Left lung (tissue), 10 donors: Measurements from ENCODE around the gene PTBP3. TPM values are rescaled to one million over a fixed set of nuclear protein-coding genes. Genes with fewer than 3 reads are reported as not detected.
"Not testable (repeated sequence)": the region's sequence is repeated elsewhere in the genome, so short reads cannot be mapped to it uniquely, and the experiment has no call there.

Experiments
- ATAC-seq: fragments of 200-7000 bp; cut with Tn5 transposase; one replicate; pipeline ENCODE4 v1.9.1; 2020; ENCODE audit warnings: moderate library complexity
- DNase-seq, 4 donors: peaks; one replicate each; pipeline ENCODE4 v3.0.0-alpha.2; 2013 to 2020
- H3K27ac ChIP-seq, 2 donors: fragments of 200-600 bp; sonication (generic) in 1 of 2; one replicate each; pipeline versions ENCODE4 v1.5.0 to v1.8.0; 2020 to 2021
- H3K27me3 ChIP-seq, 2 donors: fragments of 200-600 bp; sonication (generic) in 1 of 2; one replicate each; pipeline versions ENCODE4 v1.5.0 to v1.8.0; 2020 to 2021
- H3K36me3 ChIP-seq, 2 donors: fragments of 200-600 bp; sonication (generic) in 1 of 2; one replicate each; pipeline versions ENCODE4 v1.5.0 to v1.8.0; 2020 to 2021
- H3K4me1 ChIP-seq, 2 donors: fragments of 200-600 bp; one replicate each; pipeline ENCODE4 v1.8.0; 2021
- H3K4me3 ChIP-seq, 2 donors: fragments of 200-600 bp; sonication (generic) in 1 of 2; one replicate each; pipeline versions ENCODE4 v1.5.0 to v1.8.0; 2020 to 2021; ENCODE audit warnings: mild to moderate bottlenecking in 1 of 2
- H3K9me3 ChIP-seq, 2 donors: fragments of 200-600 bp; sonication (generic) in 1 of 2; one replicate each; pipeline versions ENCODE4 v1.5.0 to v1.8.0; 2020 to 2021
- intact Hi-C, 2 donors: fragments of 100-400 bp; cut with DNase I; formaldehyde crosslinking; loops; one replicate each; pipeline versions ENCODE4 v1.11.2 to v1.14.2; 2022
- polyA plus RNA-seq, 6 donors: library from polyadenylated mRNA; unstranded; fragments of 120-200 nt; gene quantifications; one replicate each; pipeline ENCODE4 v1.2.1, GENCODE V29; 2013; ENCODE audit not compliant: insufficient read length in 6 of 6
- total RNA-seq, 2 donors: library from RNA; stranded (reverse); fragmentation: NEBNext Ultra II Directional; extraction: Animal tissue kit (Norgen Biotek cat#: 25700); gene quantifications; one replicate each; pipeline ENCODE4 v1.2.1, GENCODE V29; 2021
- TF ChIP-seq, protein P1 (sequence below), 2 donors: fragments of 200-600 bp; sonication (generic) in 1 of 2; IDR thresholded peaks; one replicate each; pipeline versions ENCODE4 v1.5.0 to v1.8.0; 2021; ENCODE audit warnings: antibody characterized with exemption in 2 of 2
- donor health status: DM: no; HTN: yes; CAD: no.
- donor health status: DM: no; HTN: no; CAD: no.

PTBP3 gene
- total and polyA plus RNA-seq, 8 donors = 38.9 to 97.0 (median 45.1) TPM

- Histone ChIP-seq H3K27me3 (no peaks in the 10 kb centered on the region), H3K4me1 (peaks cover 0 to 14% of the 10 kb centered on the region in 2 donors), H3K27ac (no peak overlapping the region), H3K9me3 (peaks cover 0 to 15% of the 10 kb centered on the region in 2 donors), H3K36me3 (peaks cover 0 to 13% of the 10 kb centered on the region in 2 donors), H3K4me3 (no peak overlapping the region)
- ATAC-seq = no peak
- DNase-seq = no peak
- TF ChIP-seq, protein P1, sequence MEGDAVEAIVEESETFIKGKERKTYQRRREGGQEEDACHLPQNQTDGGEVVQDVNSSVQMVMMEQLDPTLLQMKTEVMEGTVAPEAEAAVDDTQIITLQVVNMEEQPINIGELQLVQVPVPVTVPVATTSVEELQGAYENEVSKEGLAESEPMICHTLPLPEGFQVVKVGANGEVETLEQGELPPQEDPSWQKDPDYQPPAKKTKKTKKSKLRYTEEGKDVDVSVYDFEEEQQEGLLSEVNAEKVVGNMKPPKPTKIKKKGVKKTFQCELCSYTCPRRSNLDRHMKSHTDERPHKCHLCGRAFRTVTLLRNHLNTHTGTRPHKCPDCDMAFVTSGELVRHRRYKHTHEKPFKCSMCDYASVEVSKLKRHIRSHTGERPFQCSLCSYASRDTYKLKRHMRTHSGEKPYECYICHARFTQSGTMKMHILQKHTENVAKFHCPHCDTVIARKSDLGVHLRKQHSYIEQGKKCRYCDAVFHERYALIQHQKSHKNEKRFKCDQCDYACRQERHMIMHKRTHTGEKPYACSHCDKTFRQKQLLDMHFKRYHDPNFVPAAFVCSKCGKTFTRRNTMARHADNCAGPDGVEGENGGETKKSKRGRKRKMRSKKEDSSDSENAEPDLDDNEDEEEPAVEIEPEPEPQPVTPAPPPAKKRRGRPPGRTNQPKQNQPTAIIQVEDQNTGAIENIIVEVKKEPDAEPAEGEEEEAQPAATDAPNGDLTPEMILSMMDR (IDR thresholded peaks at IDR 0.05) = no peak
- intact Hi-C loops = no loop called here
These were observed 46.5 kb downstream of the PTBP3 start for GRCh38 chr9:112286926-112287325.

- no peak overlapping the region for H3K4me3 ChIP-seq
- peaks cover 0 to 15% of the 10 kb centered on the region in 2 donors for H3K9me3 ChIP-seq
- TF ChIP-seq, protein P1 (IDR thresholded peaks at IDR 0.05) = no peak
- DNase-seq = no peak
- peaks cover 0 to 13% of the 10 kb centered on the region in 2 donors for H3K36me3 ChIP-seq
- H3K27me3 ChIP-seq = no peaks in the 10 kb centered on the region
- no peak overlapping the region for H3K27ac ChIP-seq
- peaks cover 0 to 14% of the 10 kb centered on the region in 2 donors for H3K4me1 ChIP-seq
- no peak for ATAC-seq
- intact Hi-C loops = no loop called here
These were observed 48.4 kb downstream of the PTBP3 start for GRCh38 chr9:112285056-112285455.

- peaks cover 0 to 8% of the 10 kb centered on the region in 2 donors for H3K4me1 ChIP-seq
- intact Hi-C loops = no loop called here
- no peak for DNase-seq
- no peak overlapping the region for H3K4me3 ChIP-seq
- peaks cover 0 to 13% of the 10 kb centered on the region in 2 donors for H3K36me3 ChIP-seq
- H3K9me3 ChIP-seq = peaks cover 0 to 15% of the 10 kb centered on the region in 2 donors
- TF ChIP-seq, protein P1 (IDR thresholded peaks at IDR 0.05) = no peak
- H3K27me3 ChIP-seq = no peaks in the 10 kb centered on the region
- H3K27ac ChIP-seq = no peak overlapping the region
- ATAC-seq = no peak
These were observed 49.7 kb downstream of the PTBP3 start for GRCh38 chr9:112283582-112284253.

DNA sequence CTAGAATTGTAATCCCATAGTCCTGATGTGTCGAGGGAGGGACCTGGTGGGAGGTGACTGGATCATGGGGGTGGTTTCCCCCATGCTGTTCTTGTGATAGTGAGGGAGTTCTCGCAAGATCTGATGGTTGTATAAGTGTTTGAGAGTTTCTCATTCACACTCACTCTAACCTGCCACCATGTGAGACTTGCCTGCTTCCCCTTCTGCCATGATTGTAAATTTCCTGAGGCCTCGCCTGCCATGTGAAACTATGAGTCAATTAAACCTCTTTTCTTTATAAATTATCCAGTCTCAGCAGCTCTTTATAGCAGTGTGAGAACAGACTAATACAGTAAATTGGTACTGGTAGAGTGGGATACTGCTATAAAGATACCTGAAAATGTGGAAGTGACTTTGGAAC is 50.6 kb downstream of the PTBP3 start:
- H3K4me1 ChIP-seq, H3K27ac ChIP-seq, H3K4me3 ChIP-seq, DNase-seq, H3K27me3 ChIP-seq, ATAC-seq, intact Hi-C loops: not testable (repeated sequence)
- Histone ChIP-seq H3K9me3 (peaks cover 0 to 15% of the 10 kb centered on the region in 2 donors), H3K36me3 (peaks cover 0 to 13% of the 10 kb centered on the region in 2 donors)

DNA sequence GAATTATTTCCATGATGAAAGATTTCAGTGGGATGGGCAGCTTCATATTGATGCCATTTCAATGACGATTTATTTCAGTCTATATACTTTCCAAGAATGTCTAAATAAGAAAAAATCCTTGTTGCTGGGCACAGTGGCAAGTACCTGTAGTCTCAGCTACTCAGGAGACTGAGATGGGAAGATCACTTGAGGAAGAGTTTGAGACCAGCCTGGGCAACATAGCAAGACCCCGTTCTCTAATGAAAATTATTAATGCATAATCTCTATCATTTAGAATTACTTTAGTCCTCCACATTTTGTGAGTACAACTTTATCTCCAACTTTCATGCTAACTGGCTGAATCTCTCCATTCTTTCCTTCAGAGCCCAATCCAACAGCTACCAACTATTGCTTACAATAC is 52.5 kb downstream of the PTBP3 start:
- no peak overlapping the region for H3K27ac ChIP-seq
- H3K9me3 ChIP-seq = peaks cover 0 to 15% of the 10 kb centered on the region in 2 donors
- ATAC-seq (no peak), DNase-seq (no peak)
- H3K27me3 ChIP-seq = no peaks in the 10 kb centered on the region
- intact Hi-C loops = no loop called here
- TF ChIP-seq, protein P1 (IDR thresholded peaks at IDR 0.05) = no peak
- H3K36me3 ChIP-seq = peaks cover 0 to 13% of the 10 kb centered on the region in 2 donors
- no peaks in the 10 kb centered on the region for H3K4me1 ChIP-seq
- H3K4me3 ChIP-seq = no peak overlapping the region
